GM19467 (cell line): Measurements from ENCODE around the gene STAB1.

Experiments
- ATAC-seq: cut with Tn5 transposase; IDR thresholded peaks from one replicate; pipeline ENCODE4 v1.9.1; 2021; ENCODE audit warnings: mild to moderate bottlenecking, moderate library complexity; ENCODE audit not compliant: unreplicated experiment

STAB1 gene

DNA sequence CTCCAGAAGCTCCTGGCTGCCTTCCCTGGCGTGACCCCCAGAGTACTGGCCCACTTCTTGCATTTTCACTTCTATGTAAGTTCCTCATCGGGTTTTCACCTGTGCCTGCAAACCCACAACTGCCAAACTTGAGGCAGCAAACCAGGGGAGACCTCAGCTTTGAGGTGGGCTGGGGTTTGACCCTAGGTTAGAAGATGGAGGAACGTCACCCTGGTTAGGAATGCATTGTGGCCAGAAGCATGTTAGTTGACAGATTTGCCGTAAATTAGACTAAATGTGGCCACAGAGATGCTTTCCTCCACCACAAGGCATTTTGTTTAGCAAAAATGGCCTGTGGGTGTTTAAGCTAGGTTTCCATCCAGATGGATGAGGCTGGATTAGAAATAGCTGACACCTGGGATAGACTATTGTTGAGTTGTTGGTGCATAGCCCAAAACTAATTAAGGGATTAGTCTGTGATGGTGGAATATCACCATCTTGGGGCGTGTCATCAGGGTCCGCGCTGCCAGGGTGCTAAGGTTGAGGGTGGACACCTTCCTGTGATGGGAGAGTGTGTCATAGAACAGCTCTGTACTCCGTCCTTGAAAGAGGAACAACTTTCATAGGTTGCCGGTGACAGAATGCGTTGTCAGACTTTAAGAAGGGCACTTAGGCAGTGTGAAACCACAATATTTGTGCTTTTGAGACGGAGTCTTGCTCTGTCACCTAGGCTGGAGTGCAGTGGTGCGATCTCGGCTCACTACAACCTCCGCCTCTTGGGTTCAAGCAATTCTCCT lies 36.2 kb upstream of the STAB1 start:
- no peak for ATAC-seq

- no peak for ATAC-seq
Measured at GRCh38 chr3:52461874-52462273, 33.3 kb upstream of the STAB1 start.

GRCh38 chr3:52463416-52463815 lies 31.7 kb upstream of the STAB1 start:
- no peak for ATAC-seq

- no peak for ATAC-seq
Measured at GRCh38 chr3:52468336-52468735, 26.8 kb upstream of the STAB1 start.

- ATAC-seq = no peak
Measured at GRCh38 chr3:52469001-52469400, 26.1 kb upstream of the STAB1 start.

- no peak for ATAC-seq
Measured at GRCh38 chr3:52470920-52471319, 24.2 kb upstream of the STAB1 start.

GRCh38 chr3:52471371-52472238 lies 23.5 kb upstream of the STAB1 start:
- no peak for ATAC-seq

DNA sequence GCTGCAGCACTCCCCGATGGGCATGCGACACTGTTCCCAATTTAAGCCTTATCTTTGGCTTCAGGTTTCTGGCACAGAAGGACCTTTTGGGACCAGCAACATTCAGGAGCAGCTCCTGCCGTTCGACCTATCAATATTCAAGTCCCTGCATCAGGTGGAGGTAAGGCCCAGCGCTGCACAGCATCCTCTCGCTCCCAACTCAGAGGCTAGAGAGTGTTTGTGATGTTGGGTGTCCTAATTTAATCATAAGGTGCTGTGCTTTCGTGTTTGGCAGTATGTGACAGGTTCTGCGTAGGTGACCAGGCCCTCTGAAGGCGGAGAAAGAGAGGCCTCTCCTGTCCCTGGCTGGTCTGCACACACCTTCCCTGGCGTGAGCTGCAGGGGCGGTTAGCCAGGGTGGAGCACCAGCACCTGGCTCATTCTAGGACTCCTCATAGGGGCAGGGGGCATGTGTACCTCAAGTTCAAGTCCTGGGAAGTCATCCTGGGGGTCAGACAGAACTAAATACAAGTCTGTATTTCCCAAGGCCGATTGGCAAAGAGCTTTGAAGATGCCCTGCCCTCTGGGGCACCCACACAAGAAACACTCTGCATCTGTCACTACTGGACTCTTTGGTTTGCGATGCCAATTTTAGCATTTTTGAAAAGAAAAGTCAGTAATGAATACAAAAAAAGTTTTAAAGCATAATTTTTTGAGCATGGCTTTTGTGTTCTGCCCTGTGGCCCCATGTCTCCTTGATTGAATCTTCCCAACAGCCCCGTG lies 22.7 kb upstream of the STAB1 start:
- ATAC-seq = no peak

GRCh38 chr3:52473026-52473425 lies 22.1 kb upstream of the STAB1 start:
- no peak for ATAC-seq

DNA sequence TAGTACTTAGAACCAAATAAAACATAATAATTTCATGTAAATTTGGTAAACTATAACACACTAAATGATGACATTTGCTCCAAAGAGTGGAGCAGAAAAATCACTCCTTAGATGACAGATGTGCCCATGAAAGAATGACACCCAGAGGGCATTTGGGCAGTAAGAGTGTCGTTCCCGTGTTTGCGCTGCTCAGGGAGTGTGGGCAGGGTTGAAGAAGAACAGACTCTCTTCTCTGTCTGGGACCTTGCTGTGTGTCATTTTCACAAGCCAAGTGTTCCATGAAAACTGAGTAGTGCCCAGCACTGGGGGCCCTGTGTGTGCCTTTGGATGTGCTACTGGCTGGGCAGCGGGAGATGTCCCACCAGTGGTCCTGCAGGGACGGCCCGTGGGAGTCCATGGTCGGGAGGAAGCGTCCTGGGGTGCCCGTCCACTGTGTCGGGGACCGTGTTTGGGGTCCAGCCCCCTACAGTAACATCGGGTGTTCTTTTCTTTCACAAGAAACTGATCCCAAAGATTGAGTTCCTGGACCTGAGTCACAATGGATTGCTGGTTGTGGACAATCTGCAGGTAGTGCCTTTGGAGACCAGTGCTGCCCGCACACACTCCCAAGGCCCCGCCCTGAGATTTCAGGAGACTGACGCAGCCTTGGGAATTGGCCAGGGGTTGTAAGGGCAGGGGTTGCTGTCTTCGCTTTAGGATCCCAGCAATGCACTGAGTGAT lies 17.9 kb upstream of the STAB1 start:
- no peak for ATAC-seq

GRCh38 chr3:52477796-52478095 lies 17.4 kb upstream of the STAB1 start:
- ATAC-seq = no peak

GRCh38 chr3:52479037-52479876 lies 15.9 kb upstream of the STAB1 start:
- no peak for ATAC-seq

GRCh38 chr3:52479877-52480575 lies 15.1 kb upstream of the STAB1 start:
- ATAC-seq = no peak

DNA sequence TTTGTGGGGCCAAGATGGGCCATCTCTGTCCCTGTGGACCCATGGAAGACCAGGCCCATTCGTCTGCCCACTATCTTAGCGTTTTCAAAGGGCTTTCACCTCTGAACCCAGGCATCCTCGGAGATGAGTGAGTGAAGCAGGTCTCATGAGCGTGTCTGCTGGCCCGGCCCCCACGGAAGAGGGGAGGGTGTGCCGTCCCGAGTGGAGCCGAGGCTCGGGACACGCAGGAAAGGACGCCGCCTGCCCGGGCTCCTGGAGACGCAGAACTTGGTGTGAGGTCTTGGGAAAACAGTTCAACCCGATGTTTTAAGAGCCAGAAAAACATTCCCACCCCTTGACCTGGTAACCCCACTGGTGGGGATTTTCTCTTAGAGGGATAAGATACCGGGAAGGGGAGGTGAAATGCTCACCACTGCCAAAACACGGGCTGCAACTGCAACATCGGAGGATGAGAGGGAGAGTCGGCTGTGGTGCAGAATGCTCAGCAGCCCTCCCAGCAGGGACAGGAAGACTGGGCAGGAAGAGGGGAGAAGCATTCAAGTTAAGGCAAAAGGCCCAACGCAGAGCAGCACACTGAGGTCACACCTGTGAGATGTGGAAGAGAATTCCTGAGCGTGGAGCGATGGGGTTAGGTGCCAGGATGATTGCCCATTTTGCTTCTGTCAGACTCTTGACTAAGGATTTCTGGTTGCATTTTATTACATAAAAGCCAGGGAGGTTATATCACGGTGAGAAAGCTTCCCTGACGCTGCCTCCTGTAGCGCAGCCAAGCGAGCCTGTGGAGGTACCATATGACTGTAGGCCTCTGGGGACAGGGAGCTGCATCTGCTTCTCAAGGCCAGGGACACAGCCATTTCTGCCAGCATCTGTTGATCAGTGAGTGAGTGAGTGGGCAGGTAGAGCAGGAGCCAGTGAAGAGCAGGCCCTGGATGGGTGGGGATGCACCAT lies 14.1 kb upstream of the STAB1 start:
- ATAC-seq = no peak

- ATAC-seq = no peak
Measured at GRCh38 chr3:52481819-52482521, 13.2 kb upstream of the STAB1 start.

GRCh38 chr3:52483081-52483480 lies 12.1 kb upstream of the STAB1 start:
- ATAC-seq = no peak

- no peak for ATAC-seq
Measured at GRCh38 chr3:52483577-52484381, 11.4 kb upstream of the STAB1 start.
